Astrocyte of the spinal cord (primary cell): ENCODE results near the gene RAPSN.
"Not testable (repeated sequence)": the region's sequence is repeated elsewhere in the genome, so short reads cannot be mapped to it uniquely, and the experiment has no call there.

Source experiments
- DNase-seq: peaks from one replicate; pipeline ENCODE4 v3.0.0; 2011; ENCODE audit warnings: low read depth, low spot score
- H3K4me3 ChIP-seq: 2 replicates; pipeline ENCODE4 v1.5.1; 2011; ENCODE audit warnings: low read depth, mild to moderate bottlenecking, low read length, moderate library complexity
- in situ Hi-C: cut with HindIII; loops from 2 replicates; pipeline ENCODE4 v1.10.0; 2017; ENCODE audit warnings: low sequenced_read_pairs
- TF ChIP-seq, protein P1 (sequence below): IDR thresholded peaks from 2 replicates; pipeline ENCODE4 v1.5.1; 2012; ENCODE audit warnings: low read depth, mild to moderate bottlenecking, low read length, inconsistent platforms

The RAPSN gene

DNA sequence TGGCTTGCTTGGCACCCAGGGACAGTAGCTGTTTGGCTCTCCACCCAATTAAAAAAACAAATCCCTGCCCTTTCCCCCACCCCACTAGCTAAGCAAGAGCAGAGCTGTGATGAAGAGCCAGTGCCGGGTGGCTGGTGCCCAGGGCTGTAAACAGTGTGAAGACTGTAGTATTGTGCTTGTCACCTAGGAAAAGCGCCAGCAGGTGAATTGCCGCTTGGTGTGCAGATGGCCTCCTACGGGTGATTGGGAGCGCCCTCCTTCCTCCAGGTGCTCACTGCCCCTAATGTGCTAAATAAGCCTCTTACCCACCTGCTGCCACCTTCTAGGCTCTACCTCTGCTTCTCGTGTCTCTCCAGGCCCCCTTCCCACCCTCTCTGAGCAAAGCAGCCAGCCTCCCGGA, 18.4 kb upstream of the RAPSN start:
- DNase-seq, result no peak
- TF ChIP-seq, protein P1, sequence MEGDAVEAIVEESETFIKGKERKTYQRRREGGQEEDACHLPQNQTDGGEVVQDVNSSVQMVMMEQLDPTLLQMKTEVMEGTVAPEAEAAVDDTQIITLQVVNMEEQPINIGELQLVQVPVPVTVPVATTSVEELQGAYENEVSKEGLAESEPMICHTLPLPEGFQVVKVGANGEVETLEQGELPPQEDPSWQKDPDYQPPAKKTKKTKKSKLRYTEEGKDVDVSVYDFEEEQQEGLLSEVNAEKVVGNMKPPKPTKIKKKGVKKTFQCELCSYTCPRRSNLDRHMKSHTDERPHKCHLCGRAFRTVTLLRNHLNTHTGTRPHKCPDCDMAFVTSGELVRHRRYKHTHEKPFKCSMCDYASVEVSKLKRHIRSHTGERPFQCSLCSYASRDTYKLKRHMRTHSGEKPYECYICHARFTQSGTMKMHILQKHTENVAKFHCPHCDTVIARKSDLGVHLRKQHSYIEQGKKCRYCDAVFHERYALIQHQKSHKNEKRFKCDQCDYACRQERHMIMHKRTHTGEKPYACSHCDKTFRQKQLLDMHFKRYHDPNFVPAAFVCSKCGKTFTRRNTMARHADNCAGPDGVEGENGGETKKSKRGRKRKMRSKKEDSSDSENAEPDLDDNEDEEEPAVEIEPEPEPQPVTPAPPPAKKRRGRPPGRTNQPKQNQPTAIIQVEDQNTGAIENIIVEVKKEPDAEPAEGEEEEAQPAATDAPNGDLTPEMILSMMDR, result no peak
- H3K4me3 ChIP-seq, result no peak overlapping the region
- in situ Hi-C loops, result no loop called here

DNA sequence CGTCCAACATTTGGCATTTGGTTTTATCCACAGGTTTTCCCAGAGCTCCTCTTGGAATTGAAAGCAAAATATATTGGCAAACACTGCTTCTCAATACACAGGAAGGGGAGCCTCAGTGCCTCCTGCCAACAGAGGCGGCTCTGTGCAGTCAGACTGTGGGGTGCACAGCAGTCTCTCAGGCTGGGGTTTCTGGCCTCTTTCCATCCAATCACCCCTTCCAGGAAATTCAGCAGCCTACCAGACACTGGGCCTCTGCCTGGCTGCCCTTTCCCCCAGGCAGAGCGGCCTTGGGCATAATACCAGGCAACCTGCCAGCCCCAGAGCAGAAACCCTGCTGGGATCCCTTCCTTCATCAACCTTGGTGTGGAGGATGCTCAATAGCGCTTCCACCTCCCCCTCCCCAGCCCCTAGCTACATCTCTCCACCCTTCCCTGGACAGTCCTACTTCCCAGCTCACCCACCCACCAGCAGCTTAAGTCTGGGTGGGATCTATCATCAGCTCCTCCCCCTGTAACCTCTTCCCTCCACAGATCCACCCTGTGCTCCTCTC, 17.8 kb upstream of the RAPSN start:
- in situ Hi-C loops, result no loop called here
- TF ChIP-seq, protein P1, result no peak
- H3K4me3 ChIP-seq, result no peak overlapping the region
- peak; percentile 79 for DNase-seq

DNA sequence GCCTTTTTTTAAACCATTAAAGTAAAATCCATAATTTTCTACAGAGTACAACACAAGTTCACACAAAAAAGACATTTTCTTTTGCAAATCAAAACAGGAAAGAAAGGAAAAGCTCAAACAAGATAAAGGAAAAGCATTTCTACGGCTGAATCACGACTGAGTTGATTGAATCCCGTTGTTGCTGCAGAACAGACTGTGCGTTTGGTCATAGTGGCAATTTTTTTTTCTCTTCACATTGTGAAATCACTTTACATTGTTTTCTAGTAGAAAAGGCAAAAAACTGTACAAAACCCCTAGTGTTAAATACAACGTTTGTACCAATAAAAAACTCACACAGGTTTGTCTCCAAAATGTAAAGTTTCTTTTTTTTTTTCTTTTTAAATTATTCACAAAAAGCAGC, 17.3 kb upstream of the RAPSN start:
- peak; percentile 45 for DNase-seq
- TF ChIP-seq, protein P1, result no peak
- in situ Hi-C loops, result no loop called here
- H3K4me3 ChIP-seq, result no peak overlapping the region

DNA sequence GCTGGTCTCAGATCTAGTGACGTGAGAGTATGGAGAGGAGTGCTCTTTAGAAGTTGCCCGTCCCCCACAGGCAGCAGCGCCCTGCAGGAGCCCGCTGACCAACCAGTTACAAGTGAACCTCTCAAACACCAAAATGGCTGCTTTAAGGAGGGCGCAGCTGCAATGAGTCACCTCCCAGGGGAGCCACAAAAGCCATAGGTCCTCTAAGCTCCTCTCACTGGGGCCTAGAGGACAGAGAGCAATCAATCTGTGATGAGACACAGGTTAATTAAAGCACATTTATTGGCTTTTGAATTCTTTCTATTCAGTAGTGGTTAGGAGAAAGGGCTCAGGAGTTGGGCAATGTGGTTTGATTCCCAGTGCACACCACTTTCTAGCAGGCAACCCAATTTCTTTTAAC, 15.5 kb upstream of the RAPSN start:
- peak; percentile 82 for DNase-seq
- no peak overlapping the region for H3K4me3 ChIP-seq
- in situ Hi-C loops, result no loop called here
- TF ChIP-seq, protein P1, result no peak

DNA sequence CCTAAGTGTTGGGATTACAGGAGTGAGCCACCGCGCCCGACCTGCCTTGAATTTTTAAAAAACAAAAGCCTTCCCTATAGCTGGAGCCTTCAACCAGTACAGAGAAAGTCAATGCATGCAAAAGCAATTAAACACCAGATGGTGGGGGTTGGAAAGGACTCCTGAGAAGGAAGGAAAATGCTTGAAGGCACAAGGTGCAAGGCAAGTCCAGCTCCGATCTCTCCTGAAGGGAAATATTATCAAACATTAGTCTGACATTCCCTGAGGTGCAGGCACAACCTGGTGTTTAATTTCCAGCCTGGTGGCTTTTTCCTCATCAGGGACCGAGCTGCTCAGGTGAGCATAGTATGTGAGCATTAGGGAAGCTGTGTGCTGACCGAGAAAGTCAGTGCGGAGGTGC, 12.9 kb upstream of the RAPSN start:
- no peak for DNase-seq
- in situ Hi-C loops, result no loop called here
- TF ChIP-seq, protein P1, result no peak
- no peak overlapping the region for H3K4me3 ChIP-seq

DNA sequence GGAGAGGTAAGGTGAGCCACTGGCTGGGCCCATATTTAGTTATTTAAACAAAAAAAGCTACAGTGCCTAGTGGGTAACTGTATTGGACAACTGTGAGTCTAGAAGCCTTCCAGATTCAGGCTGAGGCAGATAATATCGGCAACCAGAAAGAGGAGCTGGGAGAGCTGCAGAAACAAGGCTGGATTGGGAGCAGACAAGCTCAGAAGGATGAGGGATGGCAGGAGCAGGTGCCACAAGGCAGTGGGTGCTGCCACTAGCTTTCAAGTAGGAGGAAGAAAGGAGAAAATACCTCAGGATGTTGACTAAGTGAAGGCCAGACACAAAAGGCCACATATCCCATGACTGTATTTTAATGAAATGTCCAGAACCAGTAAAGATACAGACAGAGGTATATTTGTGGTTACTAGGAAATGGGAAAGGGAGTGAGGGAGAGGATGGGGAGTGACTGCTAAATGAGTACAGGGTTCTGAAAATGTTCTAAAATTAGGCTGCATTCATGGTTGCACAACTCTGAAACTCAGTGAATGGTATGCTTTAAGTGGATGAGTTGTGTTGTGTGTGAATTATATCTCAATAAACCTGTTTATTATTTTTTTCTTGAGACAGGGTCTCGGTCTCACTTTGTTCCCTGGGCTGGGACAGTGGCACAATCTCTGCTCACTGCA, 11.8 kb upstream of the RAPSN start:
- TF ChIP-seq, protein P1, result no peak

DNA sequence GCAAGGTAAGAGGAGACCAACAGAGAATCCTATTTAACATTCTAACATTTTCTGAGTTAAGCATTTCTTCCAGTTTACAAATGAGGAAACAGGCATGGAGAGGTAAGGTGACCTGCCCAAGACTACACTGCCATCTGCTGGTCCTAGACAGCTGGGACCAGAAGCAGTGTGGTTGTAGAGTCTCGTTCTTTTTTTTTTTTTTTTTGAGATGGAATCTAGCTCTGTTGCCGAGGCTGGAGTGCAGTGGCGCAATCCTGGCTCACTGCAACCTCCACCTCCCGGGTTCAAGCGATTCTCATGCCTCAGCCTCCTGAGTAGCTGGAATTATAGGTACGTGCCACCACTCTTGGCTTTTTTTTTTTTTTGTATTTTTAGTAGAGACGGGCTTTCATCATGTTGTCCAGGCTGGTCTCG, 5.3 kb upstream of the RAPSN start:
- H3K4me3 ChIP-seq, in situ Hi-C loops: not testable (repeated sequence)
- TF ChIP-seq, protein P1, result peak; percentile 92
- DNase-seq, result peak; percentile 85

More for the DNA sequence above, 11.8 kb upstream of the RAPSN start:
- in situ Hi-C loops, result no loop called here
- no peak overlapping the region for H3K4me3 ChIP-seq
- DNase-seq, result no peak
